Measurements from ENCODE around the gene MED23.

GRCh38 chr6:131600716-131601115 is 27.3 kb downstream of the MED23 start:
- TF ChIP-seq, protein P1, sequence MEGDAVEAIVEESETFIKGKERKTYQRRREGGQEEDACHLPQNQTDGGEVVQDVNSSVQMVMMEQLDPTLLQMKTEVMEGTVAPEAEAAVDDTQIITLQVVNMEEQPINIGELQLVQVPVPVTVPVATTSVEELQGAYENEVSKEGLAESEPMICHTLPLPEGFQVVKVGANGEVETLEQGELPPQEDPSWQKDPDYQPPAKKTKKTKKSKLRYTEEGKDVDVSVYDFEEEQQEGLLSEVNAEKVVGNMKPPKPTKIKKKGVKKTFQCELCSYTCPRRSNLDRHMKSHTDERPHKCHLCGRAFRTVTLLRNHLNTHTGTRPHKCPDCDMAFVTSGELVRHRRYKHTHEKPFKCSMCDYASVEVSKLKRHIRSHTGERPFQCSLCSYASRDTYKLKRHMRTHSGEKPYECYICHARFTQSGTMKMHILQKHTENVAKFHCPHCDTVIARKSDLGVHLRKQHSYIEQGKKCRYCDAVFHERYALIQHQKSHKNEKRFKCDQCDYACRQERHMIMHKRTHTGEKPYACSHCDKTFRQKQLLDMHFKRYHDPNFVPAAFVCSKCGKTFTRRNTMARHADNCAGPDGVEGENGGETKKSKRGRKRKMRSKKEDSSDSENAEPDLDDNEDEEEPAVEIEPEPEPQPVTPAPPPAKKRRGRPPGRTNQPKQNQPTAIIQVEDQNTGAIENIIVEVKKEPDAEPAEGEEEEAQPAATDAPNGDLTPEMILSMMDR (conservative IDR thresholded peaks at IDR 0.05; ENCODE audit: low read depth, low read length) = no peak
- TF ChIP-seq EZH2phosphoT487 (IDR thresholded peaks at IDR 0.05; ENCODE audit: borderline replicate concordance, low read length) (no peak), EZH2 (IDR thresholded peaks at IDR 0.05; ENCODE audit: low read length, unreplicated experiment) (no peak)

Data from PC-3 (cell line).